ENCODE results near the gene ZNF808.
"Not testable (repeated sequence)": the region's sequence is repeated elsewhere in the genome, so short reads cannot be mapped to it uniquely, and the experiment has no call there.

The ZNF808 gene

GRCh38 chr19:52600639-52601024, 73.2 kb downstream of the ZNF808 start:
- DNase-seq = no peak

- DNase-seq = peak; percentile 79 to 92 (median 88)
These were observed 73.8 kb downstream of the ZNF808 start for GRCh38 chr19:52601025-52601973.

GRCh38 chr19:52601974-52602366, 74.5 kb downstream of the ZNF808 start:
- DNase-seq = not testable (repeated sequence)

GRCh38 chr19:52602941-52603340, 75.5 kb downstream of the ZNF808 start:
- DNase-seq = no peak

- no peak for DNase-seq
These were observed 76.2 kb downstream of the ZNF808 start for GRCh38 chr19:52603558-52604207.
